GM12872 (cell line): Measurements from ENCODE around the gene C15orf61.

Experiments used
- CTCF ChIP-seq: IDR thresholded peaks from 3 replicates; pipeline ENCODE4 v1.5.1; 2011; ENCODE audit warnings: low read depth, mild to moderate bottlenecking, low read length, moderate library complexity; ENCODE audit not compliant: insufficient read depth

The C15orf61 gene

DNA sequence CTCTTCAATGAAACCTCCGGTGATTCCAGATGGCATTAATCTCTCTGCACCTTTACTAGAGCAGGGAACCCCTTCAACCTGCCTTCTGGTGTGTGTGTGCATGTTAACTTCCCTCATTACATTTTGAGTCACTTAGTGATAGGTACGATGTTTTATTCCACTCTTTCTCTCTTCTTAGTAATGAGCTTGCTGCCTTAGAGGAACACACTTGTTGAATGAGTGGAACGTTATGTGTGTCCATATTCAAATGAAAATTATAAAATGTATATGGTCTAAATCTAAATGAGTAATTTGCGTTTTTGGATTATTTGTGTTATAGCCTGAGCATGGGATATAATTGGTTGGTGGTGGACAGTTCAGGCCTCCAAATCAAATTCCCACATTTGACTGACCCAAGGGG lies 33.6 kb downstream of the C15orf61 start:
- no peak for TF ChIP-seq CTCF

GRCh38 chr15:67556976-67557570 lies 36.1 kb downstream of the C15orf61 start:
- no peak for TF ChIP-seq CTCF

GRCh38 chr15:67558502-67558901 lies 37.6 kb downstream of the C15orf61 start:
- no peak for TF ChIP-seq CTCF

- no peak for TF ChIP-seq CTCF
These were observed 38.2 kb downstream of the C15orf61 start for GRCh38 chr15:67559158-67559557.

DNA sequence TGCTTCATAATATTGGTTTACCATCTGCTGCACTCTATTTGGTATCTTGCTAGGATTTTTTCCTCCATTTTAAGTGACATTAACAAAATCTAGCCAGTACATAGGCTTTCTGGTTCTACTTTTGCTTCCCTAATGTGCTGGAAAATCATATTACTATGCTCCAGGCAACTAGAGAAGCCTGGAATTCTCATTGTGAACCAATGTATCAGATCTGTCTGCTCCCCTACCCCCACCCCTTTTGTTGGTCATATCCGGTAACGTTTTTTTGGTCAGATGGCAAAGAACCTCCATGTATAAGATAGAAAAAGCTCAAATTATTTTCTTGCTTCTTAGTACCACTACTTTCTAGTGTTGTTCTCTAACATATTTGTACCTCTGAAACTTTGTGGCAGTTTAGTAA lies 38.6 kb downstream of the C15orf61 start:
- TF ChIP-seq CTCF: no peak

- TF ChIP-seq CTCF: no peak
These were observed 39.4 kb downstream of the C15orf61 start for GRCh38 chr15:67560320-67560719.

DNA sequence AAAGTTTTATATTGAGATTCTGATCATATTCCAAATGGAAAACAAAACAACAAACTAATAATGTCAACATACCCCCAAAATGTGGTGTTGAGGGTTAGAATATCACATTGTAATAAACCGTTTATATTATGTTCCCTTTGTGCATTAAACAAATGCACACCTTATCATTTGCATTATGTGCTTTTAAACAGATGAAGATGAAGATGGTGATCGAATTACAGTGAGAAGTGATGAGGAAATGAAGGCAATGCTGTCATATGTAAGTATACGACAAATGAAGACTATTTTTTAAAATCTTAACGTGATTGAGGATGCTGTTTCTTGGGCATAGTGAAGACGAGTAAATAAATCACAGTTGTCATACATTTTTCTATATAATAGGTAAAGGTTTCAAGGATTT lies 42.2 kb downstream of the C15orf61 start:
- no peak for TF ChIP-seq CTCF
